Measurements from ENCODE around the gene ROR1.

Gene ROR1

DNA sequence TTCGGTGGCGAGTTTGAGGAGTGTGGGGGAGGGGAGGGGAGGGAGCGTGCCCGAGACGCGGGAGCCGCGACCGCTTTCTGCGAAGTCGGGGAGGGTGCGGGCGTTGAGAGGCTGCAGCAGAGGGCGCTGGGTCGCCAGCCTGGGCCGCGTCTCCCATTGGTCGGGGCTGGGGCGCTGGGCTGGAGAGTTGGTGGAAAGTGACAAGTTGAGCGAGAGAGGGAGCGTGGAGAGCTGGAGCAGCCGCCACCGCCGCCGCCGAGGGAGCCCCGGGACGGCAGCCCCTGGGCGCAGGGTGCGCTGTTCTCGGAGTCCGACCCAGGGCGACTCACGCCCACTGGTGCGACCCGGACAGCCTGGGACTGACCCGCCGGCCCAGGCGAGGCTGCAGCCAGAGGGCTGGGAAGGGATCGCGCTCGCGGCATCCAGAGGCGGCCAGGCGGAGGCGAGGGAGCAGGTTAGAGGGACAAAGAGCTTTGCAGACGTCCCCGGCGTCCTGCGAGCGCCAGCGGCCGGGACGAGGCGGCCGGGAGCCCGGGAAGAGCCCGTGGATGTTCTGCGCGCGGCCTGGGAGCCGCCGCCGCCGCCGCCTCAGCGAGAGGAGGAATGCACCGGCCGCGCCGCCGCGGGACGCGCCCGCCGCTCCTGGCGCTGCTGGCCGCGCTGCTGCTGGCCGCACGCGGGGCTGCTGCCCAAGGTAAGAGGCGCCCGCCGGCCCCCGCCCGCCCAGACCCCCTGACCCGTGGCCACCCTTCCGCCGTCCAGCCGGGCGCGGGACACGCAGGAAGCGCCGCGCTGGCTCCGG lies at the start of gene ROR1:
TSS of gene ROR1 (plus strand) at position 203 of the 802 bp plus-strand sequence.
- no peak for DNase-seq

DNA sequence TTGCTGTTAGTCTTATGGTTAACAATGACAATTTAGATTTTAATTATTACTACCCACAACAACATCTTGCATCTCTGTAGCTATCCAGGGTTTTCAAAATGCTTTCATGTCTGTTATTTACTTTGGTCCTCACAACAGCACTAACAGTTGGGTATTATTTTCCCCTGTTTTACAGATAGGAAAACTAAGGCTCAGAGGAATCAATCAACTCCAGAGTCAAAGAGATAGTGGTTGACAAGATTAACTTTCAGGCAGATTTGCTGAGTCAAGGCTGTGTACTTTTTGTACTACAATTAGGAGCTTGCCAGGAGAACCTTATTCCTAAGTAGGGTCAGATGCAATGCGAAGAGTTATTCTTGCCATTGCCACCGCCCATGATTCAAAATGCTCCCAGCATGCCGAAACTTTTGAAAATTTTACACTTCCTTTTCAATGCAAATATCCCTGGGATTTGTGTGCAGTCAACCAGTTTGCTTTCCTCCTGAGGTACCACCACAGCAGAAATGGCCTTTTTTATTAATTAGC lies 49.4 kb upstream of the ROR1 start:
- no peak for DNase-seq

GRCh38 chr1:63728611-63729226 lies 45.1 kb upstream of the ROR1 start:
- no peak for DNase-seq

DNA sequence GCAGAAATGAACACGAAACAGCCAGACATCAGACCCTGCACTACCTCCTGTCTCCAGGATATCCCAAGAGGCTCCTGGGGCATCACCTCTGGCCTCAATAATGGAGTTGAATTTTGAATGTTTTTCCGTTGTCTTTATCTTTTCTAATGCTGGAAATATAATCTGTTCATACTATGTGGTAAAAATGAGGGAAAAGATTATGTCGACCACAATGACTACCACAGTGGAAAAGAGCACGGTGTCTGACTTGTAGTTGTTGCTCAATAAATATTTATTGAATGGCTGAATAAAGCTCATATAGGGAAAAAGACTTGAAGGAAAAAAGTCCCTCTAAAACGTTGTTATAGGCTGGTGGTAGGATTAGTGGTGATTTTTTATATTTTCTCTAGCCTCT lies 44.6 kb upstream of the ROR1 start:
- DNase-seq = no peak

GRCh38 chr1:63730211-63730610 lies 43.6 kb upstream of the ROR1 start:
- no peak for DNase-seq

DNA sequence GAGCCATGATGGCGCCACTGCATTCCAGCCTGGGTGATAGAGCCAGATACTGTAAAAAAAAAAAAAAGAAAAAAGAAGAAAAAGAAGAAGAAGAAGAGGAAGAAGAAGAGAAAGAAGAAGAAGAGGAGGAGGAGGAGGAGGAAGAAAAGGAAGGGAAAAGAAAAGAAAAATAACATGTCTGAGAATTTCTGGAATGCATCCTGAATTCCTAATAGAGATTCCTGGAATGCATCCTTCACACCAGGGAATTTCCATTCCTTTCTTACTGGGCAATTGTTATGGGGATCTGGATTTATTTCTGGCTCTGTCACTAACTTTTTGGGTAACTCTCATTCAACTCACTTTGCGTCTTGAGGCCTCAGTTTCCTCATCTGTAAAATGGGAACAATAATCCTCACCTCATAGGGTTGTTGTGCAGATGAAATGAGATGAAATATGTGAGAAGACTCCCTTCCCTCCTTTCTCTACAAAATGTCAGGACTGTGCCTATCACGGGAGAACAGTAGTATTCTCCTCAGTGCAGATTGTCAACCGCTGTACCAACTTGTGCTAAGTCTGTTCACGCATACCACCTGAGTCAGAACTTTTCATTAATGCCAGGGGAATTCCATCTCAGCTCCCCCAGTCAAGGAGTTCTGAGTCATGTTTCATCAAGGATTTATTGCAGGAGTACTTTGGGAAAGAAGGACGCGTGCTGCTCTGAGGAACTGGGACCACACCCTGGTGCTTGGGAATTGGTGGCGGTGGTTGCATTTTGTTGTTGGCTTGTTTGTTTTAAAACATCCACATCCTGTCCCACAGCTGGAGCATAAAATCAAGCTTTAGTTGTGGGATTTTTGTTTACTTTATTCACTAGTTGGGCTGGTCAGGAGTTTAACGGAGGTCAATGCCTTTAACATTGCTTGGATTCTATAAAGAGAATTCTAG lies 42.4 kb upstream of the ROR1 start:
- DNase-seq = no peak

GRCh38 chr1:63732666-63733065 lies 41.2 kb upstream of the ROR1 start:
- no peak for DNase-seq

DNA sequence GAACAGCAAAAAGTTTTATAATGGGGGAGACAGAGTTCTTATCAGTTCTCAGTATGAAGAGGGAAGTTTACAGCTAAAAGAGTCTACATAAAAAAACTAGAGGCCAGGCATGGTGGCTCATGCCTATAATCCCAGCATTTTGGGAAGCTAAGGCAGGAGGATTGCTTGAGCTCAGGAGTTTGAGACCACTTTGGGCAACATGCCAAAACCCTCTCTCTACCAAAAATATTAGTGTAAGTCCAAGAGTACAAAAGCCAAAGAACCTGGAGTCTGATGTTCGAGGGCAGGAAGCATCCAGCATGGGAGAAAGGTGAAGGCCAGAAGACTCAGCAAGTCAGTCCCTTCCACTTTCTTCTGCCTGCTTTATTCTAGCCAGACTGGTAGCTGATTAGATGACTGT lies 35.0 kb upstream of the ROR1 start:
- no peak for DNase-seq

DNA sequence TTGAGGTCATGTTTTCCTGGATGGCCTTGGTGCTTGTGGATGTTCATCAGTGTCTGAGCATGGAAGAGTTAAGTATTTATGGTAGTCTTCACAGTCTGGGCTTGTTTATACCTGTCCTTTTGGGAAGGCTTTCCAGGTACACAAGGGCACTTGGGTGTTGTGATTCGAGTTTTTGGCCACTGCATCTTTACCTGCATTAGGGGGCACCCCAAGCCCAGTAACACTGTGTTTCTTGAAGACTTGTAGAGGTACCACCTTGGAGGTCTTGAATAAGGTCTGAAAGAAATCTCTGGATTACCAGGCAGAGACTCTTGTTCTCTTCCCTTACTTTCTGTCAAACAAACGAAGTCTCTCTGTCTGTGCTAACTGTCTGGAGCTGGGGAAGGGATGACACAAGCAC lies 34.4 kb upstream of the ROR1 start:
- no peak for DNase-seq

GRCh38 chr1:63740432-63740831 lies 33.4 kb upstream of the ROR1 start:
- DNase-seq = no peak

DNA sequence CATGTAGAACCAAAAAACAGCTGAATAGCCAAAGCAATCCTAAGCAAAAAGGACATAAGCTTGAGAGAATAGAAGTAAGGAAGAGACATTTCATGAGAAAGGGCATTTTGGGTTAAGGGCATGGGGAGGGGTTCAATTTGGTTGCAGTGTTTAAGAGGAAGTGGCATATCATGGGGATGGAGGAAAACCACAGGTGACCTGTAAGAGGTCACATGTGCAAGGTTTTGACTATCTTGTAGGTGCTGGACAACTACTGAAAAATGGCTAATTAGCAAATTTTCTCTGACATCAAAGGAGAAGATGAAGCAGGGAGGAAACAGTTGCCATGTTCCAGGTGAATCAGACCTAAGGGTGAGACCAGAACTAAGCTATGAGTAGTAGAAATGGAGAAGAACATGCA lies 31.3 kb upstream of the ROR1 start:
- DNase-seq = no peak

GRCh38 chr1:63743781-63744180 lies 30.0 kb upstream of the ROR1 start:
- DNase-seq = no peak

- no peak for DNase-seq
These were observed 27.5 kb upstream of the ROR1 start for GRCh38 chr1:63746129-63746864.

DNA sequence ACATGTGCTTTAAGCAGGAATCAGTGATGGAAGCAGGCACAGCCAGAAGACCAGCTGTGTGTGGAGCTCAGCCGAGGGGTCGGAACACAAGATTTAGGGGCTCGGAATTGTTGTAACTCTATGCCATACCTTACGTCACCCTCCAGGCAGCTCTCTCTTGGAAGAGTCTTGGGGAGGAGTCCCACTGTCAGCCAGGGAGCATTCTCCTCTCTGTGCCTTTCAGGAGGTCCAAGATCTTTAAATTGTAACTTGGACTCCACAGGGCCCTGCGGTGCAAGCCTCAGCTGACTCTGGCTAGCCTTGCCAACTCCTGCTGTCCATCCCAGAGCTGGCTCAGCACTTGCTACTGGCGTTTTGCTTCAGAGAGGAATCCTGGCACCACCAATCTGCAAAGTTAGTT lies 26.4 kb upstream of the ROR1 start:
- no peak for DNase-seq

GRCh38 chr1:63748046-63748580 lies 25.7 kb upstream of the ROR1 start:
- DNase-seq = no peak

DNA sequence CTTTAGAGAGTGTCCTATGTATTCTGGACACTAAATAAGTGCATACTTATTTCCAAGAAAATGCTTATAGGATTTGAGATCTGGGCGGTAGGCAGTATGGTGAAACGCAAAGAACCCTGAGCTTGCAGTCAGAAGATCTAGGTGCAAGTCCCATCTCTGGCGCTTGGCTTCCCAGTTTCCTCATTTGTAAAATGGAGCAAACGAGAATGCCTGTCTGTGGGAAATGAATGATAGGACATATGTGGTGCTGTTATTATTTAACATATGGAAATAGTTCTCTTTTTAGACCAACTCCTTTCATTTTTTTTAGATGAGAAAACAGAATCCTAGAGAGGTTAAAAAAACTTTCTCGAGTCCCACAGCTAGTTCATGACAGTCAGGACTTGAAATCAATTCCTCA lies 25.2 kb upstream of the ROR1 start:
- no peak for DNase-seq

GRCh38 chr1:63750721-63751120 lies 23.1 kb upstream of the ROR1 start:
- DNase-seq = no peak

GRCh38 chr1:63752176-63752575 lies 21.6 kb upstream of the ROR1 start:
- DNase-seq = no peak

DNA sequence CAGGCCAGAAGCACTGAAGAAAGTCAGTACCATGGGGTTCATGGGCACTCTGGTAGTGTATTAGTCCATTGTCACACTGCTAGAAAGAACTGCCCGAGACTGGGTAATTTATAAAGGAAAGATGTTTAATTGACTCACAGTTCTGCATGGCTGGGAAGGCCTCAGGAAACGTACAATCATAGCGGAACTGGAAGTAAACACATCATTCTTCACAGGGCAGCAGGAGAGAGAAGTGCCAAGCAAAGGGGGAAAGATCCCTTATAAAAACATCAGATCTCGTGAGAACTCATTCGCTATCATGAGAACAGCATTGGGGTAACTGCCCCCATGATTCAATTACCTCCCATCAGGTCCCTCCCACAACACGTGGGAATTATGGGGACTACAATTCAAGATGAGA lies 20.2 kb upstream of the ROR1 start:
- no peak for DNase-seq

DNA sequence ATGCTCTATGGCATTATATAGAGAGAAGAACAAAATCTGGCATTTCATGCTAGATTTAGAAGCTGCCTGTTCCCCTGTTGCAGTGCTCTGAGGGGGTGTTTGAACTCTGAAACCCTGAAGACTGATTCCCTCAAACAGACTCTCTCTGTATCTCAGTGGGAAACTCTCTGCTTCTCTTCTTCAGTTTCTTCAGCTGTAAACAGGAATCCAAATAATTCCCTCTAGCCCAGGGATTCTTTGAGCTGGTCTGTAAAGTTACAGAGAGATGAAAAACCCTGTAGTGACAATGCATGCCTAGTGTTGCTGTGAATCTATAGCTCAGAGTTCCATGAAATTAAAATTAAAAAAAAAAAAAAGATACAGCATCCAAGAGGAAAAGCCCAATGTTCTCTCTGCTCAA lies 17.0 kb upstream of the ROR1 start:
- DNase-seq = no peak

DNA sequence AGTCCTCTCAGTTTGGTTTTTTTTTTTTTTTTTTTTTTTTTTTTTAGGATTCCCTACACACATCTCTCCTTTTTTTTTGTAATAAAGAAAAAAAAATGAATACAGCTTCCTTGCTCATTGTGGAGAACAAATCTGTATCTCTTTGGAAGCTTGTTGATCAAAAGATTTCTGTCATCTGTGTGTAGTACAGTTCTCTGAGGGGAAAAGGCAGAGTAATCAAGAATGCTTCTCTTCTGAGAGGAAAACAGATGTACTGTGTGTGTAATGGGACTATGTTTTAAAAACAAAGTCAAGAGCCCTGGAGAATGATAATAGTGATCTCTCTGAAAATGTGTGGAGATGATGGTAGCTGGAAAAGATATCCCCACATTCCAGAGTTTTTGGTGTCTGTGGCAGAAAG lies 16.5 kb upstream of the ROR1 start:
- DNase-seq = no peak

- no peak for DNase-seq
These were observed 15.0 kb upstream of the ROR1 start for GRCh38 chr1:63758791-63759190.

All from GF-D8 (cell line).